ENCODE data around the gene MSRB3.
A peak's percentile ranks its signal among the peaks of the same experiment; 100 is the strongest.

Gene MSRB3

GRCh38 chr12:65419284-65420072 is 141.0 kb downstream of the MSRB3 start:
- TF ChIP-seq CTCF (IDR thresholded peaks at IDR 0.05; ENCODE audit: low read depth, low read length, missing control alignments), result no peak
- H3K4me3 ChIP-seq (ENCODE audit: low read depth, low read length), result no peak overlapping the region
- in situ Hi-C loops (cut with HindIII; ENCODE audit: low pct_ligation_motif_present, low sequenced_read_pairs), result no loop called here
- no peaks in the 10 kb centered on the region for H3K27me3 ChIP-seq (replicated peaks)
- H3K27ac ChIP-seq, result no peak overlapping the region
- no peak for DNase-seq
- H3K36me3 ChIP-seq (replicated peaks), result peaks cover 3% of the 10 kb centered on the region

- H3K36me3 ChIP-seq (replicated peaks), result peaks cover 3% of the 10 kb centered on the region
- TF ChIP-seq CTCF (IDR thresholded peaks at IDR 0.05; ENCODE audit: low read depth, low read length, missing control alignments), result no peak
- in situ Hi-C loops (cut with HindIII; ENCODE audit: low pct_ligation_motif_present, low sequenced_read_pairs), result no loop called here
- H3K4me3 ChIP-seq (ENCODE audit: low read depth, low read length), result no peak overlapping the region
- H3K27me3 ChIP-seq (replicated peaks), result no peaks in the 10 kb centered on the region
- no peak for DNase-seq
- no peak overlapping the region for H3K27ac ChIP-seq
These were observed 142.5 kb downstream of the MSRB3 start for GRCh38 chr12:65420941-65421340.

- no peaks in the 10 kb centered on the region for H3K27me3 ChIP-seq (replicated peaks)
- no peak for TF ChIP-seq CTCF (IDR thresholded peaks at IDR 0.05; ENCODE audit: low read depth, low read length, missing control alignments)
- H3K27ac ChIP-seq, result no peak overlapping the region
- no peak for DNase-seq
- H3K36me3 ChIP-seq (replicated peaks), result no peaks in the 10 kb centered on the region
- in situ Hi-C loops (cut with HindIII; ENCODE audit: low pct_ligation_motif_present, low sequenced_read_pairs), result no loop called here
- H3K4me3 ChIP-seq (ENCODE audit: low read depth, low read length), result no peak overlapping the region
These were observed 149.2 kb downstream of the MSRB3 start for GRCh38 chr12:65427646-65428045.

- Histone ChIP-seq H3K4me3 (ENCODE audit: low read depth, low read length) (no peak overlapping the region), H3K27ac (peak overlapping the region; percentile 33), H3K27me3 (replicated peaks) (no peaks in the 10 kb centered on the region), H3K36me3 (replicated peaks) (no peaks in the 10 kb centered on the region)
- no peak for DNase-seq
- no peak for TF ChIP-seq CTCF (IDR thresholded peaks at IDR 0.05; ENCODE audit: low read depth, low read length, missing control alignments)
- in situ Hi-C loops (cut with HindIII; ENCODE audit: low pct_ligation_motif_present, low sequenced_read_pairs), result no loop called here
These were observed 151.5 kb downstream of the MSRB3 start for GRCh38 chr12:65430006-65430405.

GRCh38 chr12:65430571-65431306 is 152.3 kb downstream of the MSRB3 start:
- TF ChIP-seq CTCF (IDR thresholded peaks at IDR 0.05; ENCODE audit: low read depth, low read length, missing control alignments), result no peak
- Histone ChIP-seq H3K36me3 (replicated peaks) (no peaks in the 10 kb centered on the region), H3K4me3 (ENCODE audit: low read depth, low read length) (no peak overlapping the region), H3K27ac (peak overlapping the region; percentile 33), H3K27me3 (replicated peaks) (no peaks in the 10 kb centered on the region)
- in situ Hi-C loops (cut with HindIII; ENCODE audit: low pct_ligation_motif_present, low sequenced_read_pairs), result no loop called here
- peak; percentile 29 for DNase-seq

Data from brain microvascular endothelial cell (primary cell).